ENCODE results near the gene TRAK1. TPM values are rescaled to one million over a fixed set of nuclear protein-coding genes. Genes with fewer than 3 reads are reported as not detected.

The TRAK1 gene
- polyA plus RNA-seq, 1 donor (not counting 4 experiments of a cell fraction or from before 2014, with no cell fraction given) = 58.2 TPM

DNA sequence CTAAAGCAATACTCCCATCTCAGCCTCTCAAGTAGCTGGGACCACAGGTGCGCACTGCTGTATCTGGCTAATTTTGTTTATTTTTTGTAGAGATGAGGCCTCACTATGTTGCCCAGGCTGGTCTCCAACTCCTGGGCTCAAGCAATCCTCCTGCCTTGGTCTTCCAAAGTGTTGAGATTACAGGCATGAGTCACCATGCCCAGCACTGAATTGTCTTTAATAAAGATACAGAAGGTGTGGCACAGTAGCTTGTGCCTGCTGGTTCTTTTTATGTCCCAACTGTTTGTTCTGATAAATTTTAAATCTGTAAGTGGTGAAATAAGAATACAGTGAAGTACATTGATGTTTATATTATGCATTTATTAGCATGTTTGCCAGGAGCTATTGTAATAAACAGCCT is 20.6 kb upstream of the TRAK1 start:
- DNase-seq (ENCODE audit: low read depth, low spot score) = no peak
- Histone ChIP-seq H3K9ac (ENCODE audit: control insufficient read depth, extremely low read depth, insufficient read depth, low read length) (no peak overlapping the region), H3K4me2 (ENCODE audit: control insufficient read depth, extremely low read depth, insufficient read depth, low read depth, low read length) (no peak overlapping the region), H4K20me1 (ENCODE audit: control insufficient read depth, extremely low read depth, insufficient read depth, low read length) (no peaks in the 10 kb centered on the region), H3K9me3 (ENCODE audit: control insufficient read depth, low read depth, low read length) (no peaks in the 10 kb centered on the region), H3K4me3 (ENCODE audit: control insufficient read depth in 2 of 3, extremely low read depth in 1 of 3, insufficient read depth in 2 of 3, low read depth in 1 of 3, low read length in 3 of 3) (no peak overlapping the region), H3K4me1 (ENCODE audit: control insufficient read depth, extremely low read depth, insufficient read depth, low read length) (peaks cover 48% of the 10 kb centered on the region), H3K9me1 (ENCODE audit: control insufficient read depth, extremely low read depth, insufficient read depth, low read length) (peaks cover 2% of the 10 kb centered on the region), H3K79me2 (ENCODE audit: control insufficient read depth, insufficient read depth, low read length) (peaks cover 64% of the 10 kb centered on the region), H2AFZ (ENCODE audit: control insufficient read depth, low read length) (no peak overlapping the region), H3K36me3 (ENCODE audit: control insufficient read depth in 2 of 2, extremely low read depth in 1 of 2, insufficient read depth in 2 of 2, low read length in 2 of 2) (no peaks in the 10 kb centered on the region), H3K27ac (ENCODE audit: control insufficient read depth, insufficient read depth, low read length) (peak overlapping the region; percentile 15), H3K27me3 (ENCODE audit: control insufficient read depth, extremely low read depth, insufficient read depth, low read length) (no peaks in the 10 kb centered on the region)
- dilution Hi-C loops (cut with MboI; ENCODE audit: extremely low pct_ligation_motif_present, low sequenced_read_pairs) = no loop called here
- TF ChIP-seq EZH2 (IDR thresholded peaks at IDR 0.05; ENCODE audit: low read length) (no peak), CTCF (optimal IDR thresholded peaks at IDR 0.05 in 1 of 3, IDR thresholded peaks at IDR 0.05 in 1 of 3, conservative IDR thresholded peaks at IDR 0.05 in 1 of 3; ENCODE audit: extremely low read depth in 1 of 3, insufficient read depth in 2 of 3, low read length in 3 of 3) (no peak)
- peak; percentile 48 for FAIRE-seq

DNA sequence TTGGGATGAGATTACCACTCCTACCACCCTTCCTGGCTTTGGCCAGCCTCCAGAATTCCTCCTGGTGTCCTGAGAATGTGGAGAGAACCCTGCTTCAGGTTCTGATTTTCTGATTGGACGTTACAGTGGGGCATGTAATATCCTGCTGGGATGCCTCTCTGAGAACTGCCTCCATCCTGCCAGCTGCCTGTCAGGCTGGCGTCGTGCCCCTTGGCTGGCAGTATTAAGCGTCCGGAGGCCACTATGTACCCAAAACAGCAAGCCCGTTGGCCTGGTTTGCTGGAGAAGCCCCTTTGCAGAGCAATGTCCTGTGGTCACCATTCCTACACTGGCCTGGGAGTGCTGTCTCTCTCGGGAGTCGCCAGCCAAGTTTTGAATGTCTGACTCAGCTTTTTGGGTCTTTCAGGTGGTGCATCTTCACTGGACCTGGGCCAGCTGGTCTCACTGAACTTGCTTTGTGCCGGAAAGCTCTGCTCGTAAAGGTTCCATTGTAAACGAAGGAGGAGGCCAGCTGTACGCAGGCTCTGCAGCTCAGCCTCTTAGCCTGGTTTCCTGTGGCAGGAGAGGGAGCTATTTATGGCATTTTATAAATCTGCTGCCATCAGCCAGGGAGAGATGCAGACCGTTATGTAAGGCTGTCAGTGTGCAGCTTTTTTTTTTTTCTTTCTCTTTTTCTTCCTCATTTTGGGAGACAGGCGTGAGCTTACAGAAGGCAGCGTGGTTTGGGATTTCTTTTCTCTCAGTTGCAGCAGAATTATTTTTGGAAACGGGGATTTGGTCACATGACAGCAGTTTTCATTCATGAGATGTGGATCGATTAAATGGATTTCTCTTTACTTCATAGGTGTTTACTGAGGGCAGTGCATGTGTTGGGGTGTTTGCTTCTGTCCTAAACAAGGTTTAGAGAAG is 19.0 kb upstream of the TRAK1 start:
- dilution Hi-C loops (cut with MboI; ENCODE audit: extremely low pct_ligation_motif_present, low sequenced_read_pairs) = no loop called here

More for the DNA sequence above, 19.0 kb upstream of the TRAK1 start:
- Histone ChIP-seq H3K9ac (ENCODE audit: control insufficient read depth, extremely low read depth, insufficient read depth, low read length) (no peak overlapping the region), H3K4me2 (ENCODE audit: control insufficient read depth, extremely low read depth, insufficient read depth, low read depth, low read length) (peak overlapping the region; percentile 72), H3K4me1 (ENCODE audit: control insufficient read depth, extremely low read depth, insufficient read depth, low read length) (peaks cover 43% of the 10 kb centered on the region), H3K9me1 (ENCODE audit: control insufficient read depth, extremely low read depth, insufficient read depth, low read length) (peaks cover 2% of the 10 kb centered on the region), H3K36me3 (ENCODE audit: control insufficient read depth in 2 of 2, extremely low read depth in 1 of 2, insufficient read depth in 2 of 2, low read length in 2 of 2) (no peaks in the 10 kb centered on the region), H3K9me3 (ENCODE audit: control insufficient read depth, low read depth, low read length) (no peaks in the 10 kb centered on the region), H3K27ac (ENCODE audit: control insufficient read depth, insufficient read depth, low read length) (peak overlapping the region; percentile 37), H2AFZ (ENCODE audit: control insufficient read depth, low read length) (no peak overlapping the region), H4K20me1 (ENCODE audit: control insufficient read depth, extremely low read depth, insufficient read depth, low read length) (no peaks in the 10 kb centered on the region), H3K27me3 (ENCODE audit: control insufficient read depth, extremely low read depth, insufficient read depth, low read length) (no peaks in the 10 kb centered on the region), H3K79me2 (ENCODE audit: control insufficient read depth, insufficient read depth, low read length) (peaks cover 59% of the 10 kb centered on the region), H3K4me3 (ENCODE audit: control insufficient read depth in 2 of 3, extremely low read depth in 1 of 3, insufficient read depth in 2 of 3, low read depth in 1 of 3, low read length in 3 of 3) (peak overlapping the region in 2 of 3 experiments; percentile 16 to 18)
- peak; percentile 91 for FAIRE-seq
- TF ChIP-seq CTCF (optimal IDR thresholded peaks at IDR 0.05 in 1 of 3, IDR thresholded peaks at IDR 0.05 in 1 of 3, conservative IDR thresholded peaks at IDR 0.05 in 1 of 3; ENCODE audit: extremely low read depth in 1 of 3, insufficient read depth in 2 of 3, low read length in 3 of 3) = peak in 1 of 3 experiments; percentile 19
- no peak for TF ChIP-seq EZH2 (IDR thresholded peaks at IDR 0.05; ENCODE audit: low read length)
- DNase-seq (ENCODE audit: low read depth, low spot score) = no peak
